IPS-20b (cell line): ENCODE data around the gene TNFRSF13B.
"Not testable (repeated sequence)": the region's sequence is repeated elsewhere in the genome, so short reads cannot be mapped to it uniquely, and the experiment has no call there.

ENCODE experiments used
- H3K27ac ChIP-seq: one replicate; pipeline ENCODE4 v1.5.1; 2013; ENCODE audit warnings: low read length
- H3K27me3 ChIP-seq: 2 replicates; pipeline ENCODE4 v1.6.1; 2013; ENCODE audit warnings: mild to moderate bottlenecking, low read length, inconsistent platforms; ENCODE audit not compliant: insufficient read depth
- H3K36me3 ChIP-seq: 2 replicates; pipeline ENCODE4 v1.6.1; 2013; ENCODE audit warnings: low read depth, mild to moderate bottlenecking, inconsistent platforms, low read length, moderate library complexity; ENCODE audit not compliant: insufficient read depth
- H3K4me1 ChIP-seq: 2 replicates; pipeline ENCODE4 v1.6.1; 2013; ENCODE audit warnings: mild to moderate bottlenecking, control low read depth, inconsistent platforms, low read length, moderate library complexity; ENCODE audit not compliant: insufficient read depth
- H3K4me3 ChIP-seq: 2 replicates; pipeline ENCODE4 v1.5.1; 2013; ENCODE audit warnings: mild to moderate bottlenecking, low read length, inconsistent platforms
- H3K9ac ChIP-seq: 2 replicates; pipeline ENCODE4 v1.6.1; 2013; ENCODE audit warnings: low read depth, mild to moderate bottlenecking, inconsistent platforms, low read length, moderate library complexity
- H3K9me3 ChIP-seq: 2 replicates; pipeline ENCODE4 v1.6.1; 2013; ENCODE audit warnings: mild to moderate bottlenecking, low read depth, low read length, inconsistent platforms; ENCODE audit not compliant: insufficient read depth

Gene TNFRSF13B

GRCh38 chr17:16988749-16989229, 16.9 kb upstream of the TNFRSF13B start:
- H3K27me3 ChIP-seq = no peaks in the 10 kb centered on the region
- H3K9me3 ChIP-seq = no peaks in the 10 kb centered on the region
- no peak overlapping the region for H3K4me3 ChIP-seq
- H3K36me3 ChIP-seq = no peaks in the 10 kb centered on the region
- H3K9ac ChIP-seq = no peak overlapping the region
- H3K27ac ChIP-seq = no peak overlapping the region
- H3K4me1 ChIP-seq = no peaks in the 10 kb centered on the region

DNA sequence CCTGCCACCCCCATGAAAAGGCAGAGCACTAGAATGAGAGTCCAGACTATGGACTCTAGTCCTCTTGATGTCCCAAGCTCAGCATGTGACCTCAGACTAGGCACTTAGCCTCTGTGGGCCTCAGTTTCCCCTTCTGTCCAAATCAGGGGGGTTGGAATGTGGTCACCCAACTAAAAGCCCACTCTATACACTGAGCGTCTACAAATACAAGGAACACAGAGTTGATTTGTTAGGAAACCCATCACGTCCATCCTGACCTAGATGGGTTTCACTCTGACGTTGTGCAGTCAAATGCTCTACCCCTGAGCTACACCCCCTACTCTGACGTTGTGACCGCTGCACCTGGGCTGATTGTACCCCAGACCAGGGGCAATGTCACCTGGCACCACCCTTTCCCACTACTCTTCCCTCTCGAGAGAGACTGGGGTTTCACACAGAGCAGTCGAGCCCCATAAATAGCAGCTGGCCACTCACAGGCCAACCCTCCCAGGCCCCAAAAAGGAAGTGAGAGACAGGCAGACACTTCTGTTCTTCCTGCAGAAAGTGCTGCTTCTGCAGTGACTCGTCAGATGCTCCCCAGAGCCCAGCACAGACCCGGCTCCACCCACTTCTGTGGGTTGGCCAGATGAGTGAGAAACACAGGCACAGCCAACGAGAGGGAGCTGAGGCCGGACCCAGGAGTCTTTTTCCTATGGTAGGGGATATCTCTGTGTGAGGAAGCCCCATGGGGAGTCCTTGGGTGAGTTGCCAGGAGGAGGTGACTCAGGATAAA, 16.1 kb upstream of the TNFRSF13B start:
- no peak overlapping the region for H3K4me3 ChIP-seq
- H3K9ac ChIP-seq = no peak overlapping the region
- no peaks in the 10 kb centered on the region for H3K36me3 ChIP-seq
- H3K27ac ChIP-seq = no peak overlapping the region
- no peaks in the 10 kb centered on the region for H3K27me3 ChIP-seq
- H3K4me1 ChIP-seq = no peaks in the 10 kb centered on the region
- H3K9me3 ChIP-seq = no peaks in the 10 kb centered on the region

GRCh38 chr17:16987066-16987829, 15.3 kb upstream of the TNFRSF13B start:
- Histone ChIP-seq H3K4me1 (no peaks in the 10 kb centered on the region), H3K9me3 (no peaks in the 10 kb centered on the region), H3K27ac (no peak overlapping the region), H3K27me3 (no peaks in the 10 kb centered on the region), H3K36me3 (no peaks in the 10 kb centered on the region), H3K4me3 (no peak overlapping the region), H3K9ac (no peak overlapping the region)

DNA sequence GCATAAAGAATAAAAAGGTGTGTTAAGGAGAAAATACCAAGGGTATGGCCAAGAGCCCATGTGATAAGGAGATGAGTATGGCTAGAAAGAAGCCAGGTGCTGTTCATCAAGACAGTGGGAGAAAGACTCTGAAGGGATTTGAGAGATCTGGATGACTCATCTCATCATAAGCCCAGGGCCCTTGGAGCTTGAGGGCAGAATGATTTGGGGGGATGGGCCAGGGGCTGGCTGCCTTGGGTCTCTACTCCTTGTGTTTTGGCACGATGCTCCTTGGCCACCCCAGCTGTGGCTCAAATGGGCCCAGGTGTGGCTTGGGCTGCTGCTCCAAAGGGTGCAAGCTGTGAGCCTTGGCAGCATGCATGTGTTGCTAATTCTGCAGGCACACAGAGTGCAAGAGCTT, 14.5 kb upstream of the TNFRSF13B start:
- Histone ChIP-seq H3K27me3 (no peaks in the 10 kb centered on the region), H3K9ac (no peak overlapping the region), H3K9me3 (no peaks in the 10 kb centered on the region), H3K4me3 (no peak overlapping the region), H3K4me1 (no peaks in the 10 kb centered on the region), H3K27ac (no peak overlapping the region), H3K36me3 (no peaks in the 10 kb centered on the region)

DNA sequence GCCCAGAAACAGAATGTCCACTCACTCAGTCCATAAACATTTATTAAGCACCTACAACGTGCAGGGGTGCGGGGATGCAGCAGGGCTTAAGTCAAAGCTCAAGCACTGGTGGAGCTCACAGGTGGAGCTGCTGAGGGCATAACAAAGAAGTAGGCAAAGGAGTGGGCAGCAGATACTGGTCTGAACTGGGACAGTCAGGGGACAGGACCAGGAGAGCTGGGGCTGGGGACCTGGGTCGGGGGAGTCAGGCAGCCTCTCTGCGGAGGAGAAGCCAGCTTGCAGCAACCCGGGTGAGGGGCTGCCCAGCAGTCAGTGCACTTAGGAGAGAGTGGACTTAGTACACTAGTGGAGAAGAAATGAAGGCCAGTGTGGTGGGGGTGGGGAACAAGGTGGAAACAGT, 10.0 kb upstream of the TNFRSF13B start:
- Histone ChIP-seq H3K36me3 (no peaks in the 10 kb centered on the region), H3K9ac (no peak overlapping the region), H3K27ac (no peak overlapping the region), H3K27me3 (no peaks in the 10 kb centered on the region), H3K4me3 (no peak overlapping the region), H3K4me1 (no peaks in the 10 kb centered on the region), H3K9me3 (no peaks in the 10 kb centered on the region)

DNA sequence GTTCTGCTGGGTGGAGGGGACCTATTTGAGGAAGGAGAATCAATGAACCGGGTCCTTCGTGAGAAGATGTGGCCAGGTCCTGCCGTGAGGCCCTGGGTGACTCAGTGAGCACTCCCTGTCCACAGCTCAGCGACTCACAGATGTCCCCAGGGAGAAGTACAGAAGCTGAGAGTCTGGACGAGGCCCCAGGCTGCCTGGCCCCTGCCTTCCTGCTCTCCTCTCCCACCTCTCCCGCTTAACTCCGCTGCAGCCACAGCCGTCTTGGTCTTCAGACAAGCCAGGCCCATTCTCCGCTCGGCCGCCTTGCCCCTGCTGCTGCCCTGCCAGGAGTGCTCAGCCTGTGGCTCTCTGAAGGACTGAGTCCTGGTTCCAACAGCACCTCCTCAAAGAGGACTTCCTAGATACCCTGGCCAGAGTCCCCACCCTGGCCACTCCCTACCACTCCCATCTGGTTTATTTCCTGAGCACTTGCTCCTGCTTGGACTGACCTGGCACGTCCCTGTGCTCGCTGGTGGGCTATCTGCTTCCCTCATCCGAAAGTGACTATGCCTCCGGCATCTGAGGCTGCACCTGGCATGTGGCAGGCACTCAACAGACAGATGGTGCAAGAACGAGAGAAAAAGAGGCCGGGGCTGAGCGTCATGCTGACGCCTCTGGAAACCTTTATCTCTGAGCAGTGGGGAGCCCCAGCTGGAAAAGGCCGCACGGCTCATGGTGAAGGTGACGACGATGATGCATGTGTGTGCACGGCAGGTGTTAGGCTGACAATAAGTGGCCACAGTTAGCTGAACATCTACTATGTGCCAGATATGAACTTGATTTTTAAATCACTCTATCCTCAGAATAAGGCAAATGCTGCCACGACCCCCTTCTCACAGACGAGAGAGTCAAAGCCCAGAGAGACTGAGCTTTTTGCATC, 9.2 kb upstream of the TNFRSF13B start:
- Histone ChIP-seq H3K4me1 (no peaks in the 10 kb centered on the region), H3K9me3 (no peaks in the 10 kb centered on the region), H3K27ac (no peak overlapping the region), H3K9ac (no peak overlapping the region), H3K4me3 (no peak overlapping the region), H3K27me3 (no peaks in the 10 kb centered on the region), H3K36me3 (no peaks in the 10 kb centered on the region)

GRCh38 chr17:16980061-16980460, 8.1 kb upstream of the TNFRSF13B start:
- Histone ChIP-seq H3K4me1 (no peaks in the 10 kb centered on the region), H3K4me3 (no peak overlapping the region), H3K9ac (no peak overlapping the region)

DNA sequence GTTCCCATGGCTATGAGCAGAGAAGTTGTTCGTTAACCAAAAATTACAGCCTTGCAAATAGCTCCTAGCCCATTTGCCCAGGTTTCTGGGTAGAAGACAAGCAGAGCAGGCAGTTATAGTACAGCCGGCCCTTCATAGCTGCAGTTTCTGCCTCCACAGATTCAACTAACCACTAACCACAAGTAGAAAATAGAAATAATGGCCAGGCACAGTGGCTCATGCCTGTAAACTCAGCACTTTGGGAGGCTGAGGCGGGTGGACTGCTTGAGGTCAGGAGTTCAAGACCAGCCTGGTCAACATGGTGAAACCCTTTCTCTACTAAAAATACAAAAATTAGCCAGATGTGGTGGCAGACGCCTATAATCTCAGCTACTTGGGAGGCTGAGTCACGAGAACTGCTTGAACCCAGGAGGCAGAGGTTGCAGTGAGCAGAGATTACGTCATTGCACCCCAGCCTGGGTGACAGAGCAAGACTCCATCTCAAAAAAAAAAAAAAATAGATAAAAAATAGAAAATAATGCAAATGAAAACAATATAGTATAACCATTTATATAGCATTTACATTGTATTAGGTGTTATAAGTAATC, 7.4 kb upstream of the TNFRSF13B start:
- H3K9ac ChIP-seq, H3K36me3 ChIP-seq, H3K9me3 ChIP-seq, H3K27me3 ChIP-seq, H3K4me3 ChIP-seq, H3K4me1 ChIP-seq, H3K27ac ChIP-seq: not testable (repeated sequence)

More at GRCh38 chr17:16980061-16980460, 8.1 kb upstream of the TNFRSF13B start:
- Histone ChIP-seq H3K9me3 (no peaks in the 10 kb centered on the region), H3K27me3 (no peaks in the 10 kb centered on the region), H3K27ac (no peak overlapping the region), H3K36me3 (no peaks in the 10 kb centered on the region)

GRCh38 chr17:16977932-16978331, 6.0 kb upstream of the TNFRSF13B start:
- Histone ChIP-seq H3K4me1 (no peaks in the 10 kb centered on the region), H3K9me3 (no peaks in the 10 kb centered on the region), H3K9ac (no peak overlapping the region), H3K27me3 (no peaks in the 10 kb centered on the region), H3K36me3 (no peaks in the 10 kb centered on the region), H3K27ac (no peak overlapping the region), H3K4me3 (no peak overlapping the region)

- H3K9ac ChIP-seq = no peak overlapping the region
- H3K27me3 ChIP-seq = no peaks in the 10 kb centered on the region
- H3K36me3 ChIP-seq = no peaks in the 10 kb centered on the region
- no peak overlapping the region for H3K27ac ChIP-seq
- no peaks in the 10 kb centered on the region for H3K4me1 ChIP-seq
- H3K9me3 ChIP-seq = no peaks in the 10 kb centered on the region
- H3K4me3 ChIP-seq = no peak overlapping the region
Observed at GRCh38 chr17:16976725-16977550, 5.0 kb upstream of the TNFRSF13B start.
